Thyroid gland (tissue), 4 donors: Measurements from ENCODE around the gene ERGIC3. TPM values are rescaled to one million over a fixed set of nuclear protein-coding genes. Genes with fewer than 3 reads are reported as not detected.
A peak's percentile ranks its signal among the peaks of the same experiment; 100 is the strongest.

Experiments
- DNase-seq, 2 donors: peaks; one replicate each; pipeline ENCODE4 v3.0.0-alpha.2; 2019
- H3K27ac ChIP-seq, 3 donors: fragments of 200-600 bp; sonication (generic); 1 replicate in 2 of 3; 2 replicates in 1 of 3; pipeline ENCODE4 v1.5.1; 2016 to 2019; ENCODE audit warnings: mild to moderate bottlenecking in 1 of 3, moderate library complexity in 1 of 3
- H3K27me3 ChIP-seq: fragments of 200-600 bp; sonication (generic); one replicate; pipeline ENCODE4 v1.5.1; 2019
- H3K36me3 ChIP-seq, 2 donors: fragments of 200-600 bp; sonication (generic); one replicate each; pipeline ENCODE4 v1.5.1; 2016 to 2019
- H3K4me1 ChIP-seq, 2 donors: fragments of 200-600 bp; sonication (generic); one replicate each; pipeline ENCODE4 v1.5.1; 2017 to 2019
- H3K4me3 ChIP-seq, 3 donors: fragments of 200-600 bp; sonication (generic); replicated peaks in 1 of 3; 1 replicate in 2 of 3; 2 replicates in 1 of 3; pipeline ENCODE4 v1.5.1; 2016; ENCODE audit warnings: mild to moderate bottlenecking in 1 of 3
- H3K9me3 ChIP-seq: fragments of 200-600 bp; sonication (generic); one replicate; pipeline ENCODE4 v1.5.1; 2017
- CTCF ChIP-seq, 6 experiments: fragments of 200-600 bp in 3 of 6; fragments of 450-650 bp in 3 of 6; sonication (generic) in 3 of 6; IDR thresholded peaks; one replicate each; pipeline ENCODE4 v1.5.1; 2016 to 2019; ENCODE audit warnings: antibody characterized with exemption in 6 of 6, mild to moderate bottlenecking in 2 of 6, inconsistent platforms in 1 of 6, moderate library complexity in 1 of 6
- POLR2A ChIP-seq, 2 donors: fragments of 450-650 bp; IDR thresholded peaks; one replicate each; pipeline ENCODE4 v1.6.1; 2017; ENCODE audit warnings: antibody characterized with exemption in 2 of 2, mild to moderate bottlenecking in 2 of 2, moderate library complexity in 1 of 2
- WGBS, 2 donors: methylation state at CpG; one replicate each; pipeline ENCODE4 v1.1.5; 2017; 5-methylcytosine and 5-hydroxymethylcytosine counted together
- intact Hi-C: fragments of 100-400 bp; cut with DNase I; formaldehyde crosslinking; loops from one replicate; pipeline ENCODE4 v1.15.1; 2023
- small RNA-seq: library from RNA; depleted of rRNA; stranded (forward); fragments of <200 nt; gene quantifications from one replicate; pipeline ENCODE3, GENCODE V24; 2016
- total RNA-seq, 4 donors: library from RNA; depleted of rRNA; stranded (reverse); fragments of >200 nt; gene quantifications; one replicate each; pipeline ENCODE4 v1.2.3, GENCODE V29; 2016

Gene ERGIC3
- total RNA-seq, 4 donors from 2014 or later: 194 to 419 (median 250) TPM

GRCh38 chr20:35603695-35604448, 62.0 kb downstream of the ERGIC3 start:
- intact Hi-C loops: no loop called here

GRCh38 chr20:35604449-35604747, 62.5 kb downstream of the ERGIC3 start:
- H3K27ac ChIP-seq: no peak overlapping the region
- H3K4me1 ChIP-seq: peaks cover 16 to 18% of the 10 kb centered on the region in 2 donors
- WGBS, 2 donors: 48 to 70% methylated on average over 3 to 4 of the region's 4 CpGs
- H3K36me3 ChIP-seq: no peaks in the 10 kb centered on the region
- H3K9me3 ChIP-seq: no peaks in the 10 kb centered on the region
- no peak overlapping the region for H3K4me3 ChIP-seq
- H3K27me3 ChIP-seq: no peaks in the 10 kb centered on the region
- intact Hi-C loops: no loop called here
- TF ChIP-seq POLR2A (IDR thresholded peaks at IDR 0.05): no peak
- peak in 1 of 6 experiments; percentile 23 for TF ChIP-seq CTCF (IDR thresholded peaks at IDR 0.05)
- DNase-seq: peak; percentile 17 to 19

More at GRCh38 chr20:35603695-35604448, 62.0 kb downstream of the ERGIC3 start:
- H3K4me1 ChIP-seq: peaks cover 16 to 18% of the 10 kb centered on the region in 2 donors
- DNase-seq: no peak
- H3K9me3 ChIP-seq: no peaks in the 10 kb centered on the region
- H3K27ac ChIP-seq: no peak overlapping the region
- no peak overlapping the region for H3K4me3 ChIP-seq
- TF ChIP-seq CTCF (IDR thresholded peaks at IDR 0.05) (no peak), POLR2A (IDR thresholded peaks at IDR 0.05) (no peak)
- no peaks in the 10 kb centered on the region for H3K27me3 ChIP-seq
- no peaks in the 10 kb centered on the region for H3K36me3 ChIP-seq
- 88 to 94% methylated on average over 11 of the region's 11 CpGs for WGBS, 2 donors

- TF ChIP-seq POLR2A (IDR thresholded peaks at IDR 0.05) (no peak), CTCF (IDR thresholded peaks at IDR 0.05) (no peak)
Measured at GRCh38 chr20:35606127-35606526, 64.2 kb downstream of the ERGIC3 start.

More at GRCh38 chr20:35606127-35606526, 64.2 kb downstream of the ERGIC3 start:
- Histone ChIP-seq H3K4me3 (no peak overlapping the region), H3K27me3 (no peaks in the 10 kb centered on the region), H3K36me3 (no peaks in the 10 kb centered on the region), H3K27ac (no peak overlapping the region), H3K9me3 (no peaks in the 10 kb centered on the region), H3K4me1 (peaks cover 9 to 11% of the 10 kb centered on the region in 2 donors)
- 81 to 95% methylated on average over 3 to 4 of the region's 4 CpGs for WGBS, 2 donors
- no peak for DNase-seq
- intact Hi-C loops: no loop called here

Small RNA genes within 50 kb of the gene (small RNA-seq; reads per million reads assigned to genes)
- gene RPL37P1: not detected

Other genes with a start within 250 kb of the ERGIC3 start
- gene FAM83C, start 249.7 kb upstream of the ERGIC3 start, total RNA-seq: not detected
- 10 to 100 TPM; 33.3 to 58.1 (median 46.4) TPM for gene UQCC1, start 130.1 kb upstream of the ERGIC3 start, total RNA-seq
- 1 to 10 TPM in 1 of 4 donors, under 1 TPM in 1, not detected in 2; 0.13 to 2.1 TPM for gene GDF5, start 103.8 kb upstream of the ERGIC3 start, total RNA-seq
- 100 to 1,000 TPM in 1 of 4 donors, 10 to 100 TPM in 3; 17.5 to 198 (median 34.8) TPM for gene CEP250, start 86.5 kb upstream of the ERGIC3 start, total RNA-seq
- not detected for gene C20orf173, start 12.4 kb upstream of the ERGIC3 start, total RNA-seq
- gene SPAG4, start 73.8 kb downstream of the ERGIC3 start, total RNA-seq: 1 to 10 TPM; 2.3 to 6.6 (median 5.5) TPM
- gene CPNE1, start 122.8 kb downstream of the ERGIC3 start, total RNA-seq: 100 to 1,000 TPM in 3 of 4 donors, 10 to 100 TPM in 1; 80.6 to 166 (median 131) TPM
- gene RBM12, start 122.8 kb downstream of the ERGIC3 start, total RNA-seq: 10 to 100 TPM; 30.5 to 44.9 (median 35.7) TPM
- 10 to 100 TPM; 21.1 to 45.5 (median 36.3) TPM for gene NFS1, start 157.3 kb downstream of the ERGIC3 start, total RNA-seq
- gene ROMO1, start 157.3 kb downstream of the ERGIC3 start, total RNA-seq: 100 to 1,000 TPM in 3 of 4 donors, 10 to 100 TPM in 1; 64.7 to 402 (median 229) TPM
- 100 to 1,000 TPM; 315 to 475 (median 368) TPM for gene RBM39, start 200.2 kb downstream of the ERGIC3 start, total RNA-seq
- 10 to 100 TPM; 28.0 to 51.7 (median 35.2) TPM for gene PHF20, start 229.9 kb downstream of the ERGIC3 start, total RNA-seq